NCI-H748 (cell line): ENCODE measurements around the gene ABCA10.
A peak's percentile ranks its signal among the peaks of the same experiment; 100 is the strongest.

Experiments used
- DNase-seq: peaks from one replicate; lab custom pipeline; 2025; ENCODE audit not compliant: unreplicated experiment; lab: John Stamatoyannopoulos, UW

ABCA10 gene

GRCh38 chr17:69105907-69106730, 122.5 kb downstream of the ABCA10 start:
- no peak for DNase-seq

- DNase-seq = peak; percentile 53
These were observed 124.9 kb downstream of the ABCA10 start for GRCh38 chr17:69103557-69104233.

- no peak for DNase-seq
These were observed 130.0 kb downstream of the ABCA10 start for GRCh38 chr17:69098625-69099024.
